GM12878 (cell line): ENCODE data around the gene DMP1. TPM values are rescaled to one million over a fixed set of nuclear protein-coding genes. Genes with fewer than 3 reads are reported as not detected.

Source experiments
- ATAC-seq: fragments of 200-7000 bp; cut with Tn5 transposase; 3 replicates; pipeline ENCODE4 v1.9.1; 2020; ENCODE audit warnings: mild to moderate bottlenecking, moderate library complexity
- BruUV-seq: library from RNA; stranded (reverse); fragments of 400-500 nt; replicated peaks from 2 replicates; lab custom pipeline; 2021; lab: Mats Ljungman, UMichigan
- CTCF ChIA-PET: fragments of 300-600 bp; sonication (Branson Sonifier 250); formaldehyde crosslinking; extraction: SDS; loops from one replicate; lab custom pipeline; 2021; ENCODE audit warnings: inconsistent platforms; lab: Yijun Ruan, JAX
- POLR2A ChIA-PET: fragments of 350-600 bp; formaldehyde crosslinking; extraction: SDS; loops from one replicate; lab custom pipeline; 2021; ENCODE audit warnings: inconsistent platforms; lab: Charles Lee
- RAD21 ChIA-PET: fragments of 300-600 bp; sonication (Branson Sonifier 250); formaldehyde crosslinking; loops from one replicate; lab custom pipeline; 2023; ENCODE audit warnings: antibody characterized with exemption; ENCODE audit not compliant: unreplicated experiment; lab: Charles Lee
- SMC1A ChIA-PET: fragments of 300-600 bp; sonication (Branson Sonifier 250); formaldehyde crosslinking; loops from one replicate; lab custom pipeline; 2023; ENCODE audit not compliant: unreplicated experiment, uncharacterized antibody; lab: Charles Lee
- DNase-seq: peaks from one replicate; pipeline ENCODE4 v3.0.0-alpha.2; 2011; ENCODE audit warnings: low read depth, low spot score
- FAIRE-seq: peaks from 3 replicates; lab custom pipeline; 2011; peaks lifted over from hg19 to GRCh38; lab: Jason Lieb, UNC
- H2AFZ ChIP-seq: 2 replicates; pipeline ENCODE4 v1.6.0; 2011; ENCODE audit warnings: low read depth, low read length, control low read depth; ENCODE audit not compliant: control insufficient read depth
- H3K27ac ChIP-seq: 2 replicates; pipeline ENCODE4 v1.5.1; 2011; ENCODE audit warnings: control low read depth; ENCODE audit not compliant: control insufficient read depth, insufficient read depth
- H3K27me3 ChIP-seq, 2 experiments: replicated peaks in 1 of 2; 2 replicates each; pipeline versions ENCODE4 v1.6.0 to v1.6.1; 2011; ENCODE audit warnings: low read length in 1 of 2; ENCODE audit not compliant: control insufficient read depth in 2 of 2, insufficient read depth in 2 of 2
- H3K36me3 ChIP-seq, 2 experiments: 2 replicates each; pipeline ENCODE4 v1.5.1; 2011; ENCODE audit warnings: low read length in 1 of 2; ENCODE audit not compliant: control insufficient read depth in 2 of 2, insufficient read depth in 2 of 2
- H3K4me1 ChIP-seq: 2 replicates; pipeline ENCODE4 v1.6.1; 2011; ENCODE audit warnings: mild to moderate bottlenecking, low read length, moderate library complexity, mixed read lengths; ENCODE audit not compliant: control insufficient read depth, insufficient read depth
- H3K4me2 ChIP-seq: 2 replicates; pipeline ENCODE4 v1.6.0; 2011; ENCODE audit warnings: control low read depth; ENCODE audit not compliant: control insufficient read depth, insufficient read depth
- H3K4me3 ChIP-seq: fragments of 200-600 bp; sonication (generic); 2 replicates; pipeline ENCODE4 v1.5.1; 2016
- H3K79me2 ChIP-seq: 2 replicates; pipeline ENCODE4 v1.6.0; 2011; ENCODE audit warnings: low read length; ENCODE audit not compliant: control insufficient read depth, insufficient read depth
- H3K9ac ChIP-seq: 2 replicates; pipeline ENCODE4 v1.8.0; 2011; ENCODE audit warnings: low read length, control low read depth, mixed read lengths; ENCODE audit not compliant: control insufficient read depth, insufficient read depth
- H3K9me3 ChIP-seq: replicated peaks from 3 replicates; pipeline ENCODE4 v1.5.1; 2011; ENCODE audit warnings: mild to moderate bottlenecking, low read length; ENCODE audit not compliant: control insufficient read depth, insufficient read depth
- H4K20me1 ChIP-seq: 2 replicates; pipeline ENCODE4 v1.6.0; 2011; ENCODE audit not compliant: control insufficient read depth, insufficient read depth
- CEBPB ChIP-seq, 2 experiments: fragments of 150-350 bp in 1 of 2; IDR thresholded peaks; 2 replicates each; pipeline ENCODE4 v1.6.1; 2012 to 2014; ENCODE audit warnings: low read depth in 2 of 2, low read length in 2 of 2, borderline replicate concordance in 1 of 2, inconsistent platforms in 1 of 2
- EZH2 ChIP-seq: IDR thresholded peaks from 2 replicates; pipeline ENCODE4 v1.6.1; 2012; ENCODE audit warnings: low read depth, mild to moderate bottlenecking, control low read depth, inconsistent platforms, low read length, borderline replicate concordance; ENCODE audit not compliant: control insufficient read depth
- RAD21 ChIP-seq: IDR thresholded peaks from 2 replicates; pipeline ENCODE4 v1.6.1; 2011; ENCODE audit warnings: mild to moderate bottlenecking, low read depth, low read length, moderate library complexity; ENCODE audit not compliant: insufficient read depth
- RB1 ChIP-seq: fragments of 450-650 bp; formaldehyde crosslinking; IDR thresholded peaks from 2 replicates; pipeline ENCODE4 v1.6.1; 2017; ENCODE audit warnings: mild to moderate bottlenecking, borderline replicate concordance
- WGBS: methylation state at CpG from one replicate; pipeline ENCODE4 v1.1.6; 2016; ENCODE audit warnings: low lambda C conversion rate; ENCODE audit not compliant: insufficient replicate concordance, insufficient coverage; ENCODE audit errors: missing lambda C conversion rate; 5-methylcytosine and 5-hydroxymethylcytosine counted together
- in situ Hi-C: fragments of 300-500 bp; cut with MboI; formaldehyde crosslinking; loops from 9 replicates; pipeline ENCODE4 v1.14.3; 2018; ENCODE audit warnings: mixed read lengths
- intact Hi-C: fragments of 100-400 bp; cut with micrococcal nuclease; formaldehyde crosslinking; loops from one replicate; pipeline ENCODE4 v1.14.2; 2022; ENCODE audit not compliant: unreplicated experiment
- polyA plus RNA-seq, 11 experiments: library from polyadenylated mRNA; depleted of rRNA in 4 of 11; unstranded in 6 of 11; stranded (reverse) in 5 of 11; fragments of >200 nt; fragmentation: Nextera tagmentation in 4 of 11; fragmentation: Illumina TruSeq in 1 of 11; extraction: Ambion mirVana in 4 of 11; extraction: Trizol in 1 of 11; gene quantifications; 1 replicate in 1 of 11; 2 replicates in 10 of 11; pipeline versions ENCODE4 v1.2.1 to v1.2.3, GENCODE V29; 2011 to 2016; ENCODE audit warnings: inconsistent platforms in 2 of 11, missing spikeins in 2 of 11, low read depth in 1 of 11
- total RNA-seq, 4 experiments: library from RNA; depleted of rRNA in 3 of 4; stranded (reverse); fragments of >200 nt in 3 of 4; fragmentation: Illumina TruSeq in 1 of 4; extraction: Trizol in 1 of 4; gene quantifications; 2 replicates each; pipeline versions ENCODE4 v1.2.1 to v1.2.3, GENCODE V29; 2013 to 2021
- TF ChIP-seq, protein P1 (sequence below): IDR thresholded peaks from 2 replicates; pipeline ENCODE4 v1.6.1; 2012; ENCODE audit warnings: improper control_type of control experiment, low read depth, low read length; ENCODE audit not compliant: insufficient replicate concordance

DMP1 gene
- total and polyA plus RNA-seq, 10 of the 15 experiments (the other 5 are each of a cell fraction or from before 2014, with no cell fraction given): not detected

DNA sequence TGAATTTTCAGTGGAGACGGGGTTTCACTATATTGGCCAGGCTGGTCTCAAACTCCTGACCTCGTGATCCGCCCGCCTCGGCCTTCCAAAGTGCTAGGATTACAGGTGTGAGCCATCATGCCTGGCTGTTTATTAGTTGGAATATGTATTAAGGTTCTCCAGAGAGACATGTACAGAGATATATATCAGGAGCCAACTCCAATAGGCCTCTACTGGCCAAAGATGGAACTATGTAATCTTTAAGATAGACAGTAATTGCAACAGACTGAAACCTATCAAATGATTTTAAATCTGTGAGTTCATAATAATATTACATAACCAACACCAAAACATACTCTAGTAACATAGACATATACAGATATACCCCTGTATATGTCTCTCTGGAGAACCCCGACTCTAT lies 5.8 kb upstream of the DMP1 start:
- ChIA-PET RAD21 (no interaction called here), CTCF (interaction anchor here (0.9 to 1.3 kb wide), 2 partner anchors 100 to 146 kb away, joined by 3 read pairs; no protein-coding TSS in a partner anchor)
- no peak overlapping the region for H3K9ac ChIP-seq
- no peak overlapping the region for H3K4me3 ChIP-seq
- ATAC-seq: no peak
- TF ChIP-seq RAD21 (no peak), CEBPB (IDR thresholded peaks at IDR 0.05; ENCODE audit: borderline replicate concordance in 1 of 2, low read depth in 2 of 2, low read length in 2 of 2) (no peak), EZH2 (no peak), RB1 (no peak)
- TF ChIP-seq, protein P1, sequence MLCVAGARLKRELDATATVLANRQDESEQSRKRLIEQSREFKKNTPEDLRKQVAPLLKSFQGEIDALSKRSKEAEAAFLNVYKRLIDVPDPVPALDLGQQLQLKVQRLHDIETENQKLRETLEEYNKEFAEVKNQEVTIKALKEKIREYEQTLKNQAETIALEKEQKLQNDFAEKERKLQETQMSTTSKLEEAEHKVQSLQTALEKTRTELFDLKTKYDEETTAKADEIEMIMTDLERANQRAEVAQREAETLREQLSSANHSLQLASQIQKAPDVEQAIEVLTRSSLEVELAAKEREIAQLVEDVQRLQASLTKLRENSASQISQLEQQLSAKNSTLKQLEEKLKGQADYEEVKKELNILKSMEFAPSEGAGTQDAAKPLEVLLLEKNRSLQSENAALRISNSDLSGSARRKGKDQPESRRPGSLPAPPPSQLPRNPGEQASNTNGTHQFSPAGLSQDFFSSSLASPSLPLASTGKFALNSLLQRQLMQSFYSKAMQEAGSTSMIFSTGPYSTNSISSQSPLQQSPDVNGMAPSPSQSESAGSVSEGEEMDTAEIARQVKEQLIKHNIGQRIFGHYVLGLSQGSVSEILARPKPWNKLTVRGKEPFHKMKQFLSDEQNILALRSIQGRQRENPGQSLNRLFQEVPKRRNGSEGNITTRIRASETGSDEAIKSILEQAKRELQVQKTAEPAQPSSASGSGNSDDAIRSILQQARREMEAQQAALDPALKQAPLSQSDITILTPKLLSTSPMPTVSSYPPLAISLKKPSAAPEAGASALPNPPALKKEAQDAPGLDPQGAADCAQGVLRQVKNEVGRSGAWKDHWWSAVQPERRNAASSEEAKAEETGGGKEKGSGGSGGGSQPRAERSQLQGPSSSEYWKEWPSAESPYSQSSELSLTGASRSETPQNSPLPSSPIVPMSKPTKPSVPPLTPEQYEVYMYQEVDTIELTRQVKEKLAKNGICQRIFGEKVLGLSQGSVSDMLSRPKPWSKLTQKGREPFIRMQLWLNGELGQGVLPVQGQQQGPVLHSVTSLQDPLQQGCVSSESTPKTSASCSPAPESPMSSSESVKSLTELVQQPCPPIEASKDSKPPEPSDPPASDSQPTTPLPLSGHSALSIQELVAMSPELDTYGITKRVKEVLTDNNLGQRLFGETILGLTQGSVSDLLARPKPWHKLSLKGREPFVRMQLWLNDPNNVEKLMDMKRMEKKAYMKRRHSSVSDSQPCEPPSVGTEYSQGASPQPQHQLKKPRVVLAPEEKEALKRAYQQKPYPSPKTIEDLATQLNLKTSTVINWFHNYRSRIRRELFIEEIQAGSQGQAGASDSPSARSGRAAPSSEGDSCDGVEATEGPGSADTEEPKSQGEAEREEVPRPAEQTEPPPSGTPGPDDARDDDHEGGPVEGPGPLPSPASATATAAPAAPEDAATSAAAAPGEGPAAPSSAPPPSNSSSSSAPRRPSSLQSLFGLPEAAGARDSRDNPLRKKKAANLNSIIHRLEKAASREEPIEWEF: no peak
- TF ChIP-seq, all 136 proteins: peak for 0
- ChIA-PET POLR2A (no interaction called here), SMC1A (interaction anchor here (1.6 kb wide), 1 partner anchor 18 kb away, joined by 3 read pairs; no protein-coding TSS in a partner anchor)
- FAIRE-seq (no peak), DNase-seq (no peak)
- Histone ChIP-seq H4K20me1 (no peaks in the 10 kb centered on the region), H3K9me3 (no peaks in the 10 kb centered on the region), H3K27me3 (no peaks in the 10 kb centered on the region), H3K36me3 (no peaks in the 10 kb centered on the region), H3K79me2 (no peaks in the 10 kb centered on the region), H3K4me1 (no peaks in the 10 kb centered on the region), H3K4me2 (no peak overlapping the region), H2AFZ (no peak overlapping the region), H3K27ac (no peak overlapping the region)
- BruUV-seq: no TSS peak
- in situ Hi-C loops (no loop called here), intact Hi-C loops (no loop called here)
- 79% methylated on average over 6 of the region's 6 CpGs for WGBS
